Measurements from ENCODE around the gene CDKN2D.

- TF ChIP-seq, protein P1, sequence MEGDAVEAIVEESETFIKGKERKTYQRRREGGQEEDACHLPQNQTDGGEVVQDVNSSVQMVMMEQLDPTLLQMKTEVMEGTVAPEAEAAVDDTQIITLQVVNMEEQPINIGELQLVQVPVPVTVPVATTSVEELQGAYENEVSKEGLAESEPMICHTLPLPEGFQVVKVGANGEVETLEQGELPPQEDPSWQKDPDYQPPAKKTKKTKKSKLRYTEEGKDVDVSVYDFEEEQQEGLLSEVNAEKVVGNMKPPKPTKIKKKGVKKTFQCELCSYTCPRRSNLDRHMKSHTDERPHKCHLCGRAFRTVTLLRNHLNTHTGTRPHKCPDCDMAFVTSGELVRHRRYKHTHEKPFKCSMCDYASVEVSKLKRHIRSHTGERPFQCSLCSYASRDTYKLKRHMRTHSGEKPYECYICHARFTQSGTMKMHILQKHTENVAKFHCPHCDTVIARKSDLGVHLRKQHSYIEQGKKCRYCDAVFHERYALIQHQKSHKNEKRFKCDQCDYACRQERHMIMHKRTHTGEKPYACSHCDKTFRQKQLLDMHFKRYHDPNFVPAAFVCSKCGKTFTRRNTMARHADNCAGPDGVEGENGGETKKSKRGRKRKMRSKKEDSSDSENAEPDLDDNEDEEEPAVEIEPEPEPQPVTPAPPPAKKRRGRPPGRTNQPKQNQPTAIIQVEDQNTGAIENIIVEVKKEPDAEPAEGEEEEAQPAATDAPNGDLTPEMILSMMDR (IDR thresholded peaks at IDR 0.05; ENCODE audit: poor library complexity, severe bottlenecking) = no peak
- no peak for TF ChIP-seq RAD21 (conservative IDR thresholded peaks at IDR 0.05)
- TF ChIP-seq, protein P2, sequence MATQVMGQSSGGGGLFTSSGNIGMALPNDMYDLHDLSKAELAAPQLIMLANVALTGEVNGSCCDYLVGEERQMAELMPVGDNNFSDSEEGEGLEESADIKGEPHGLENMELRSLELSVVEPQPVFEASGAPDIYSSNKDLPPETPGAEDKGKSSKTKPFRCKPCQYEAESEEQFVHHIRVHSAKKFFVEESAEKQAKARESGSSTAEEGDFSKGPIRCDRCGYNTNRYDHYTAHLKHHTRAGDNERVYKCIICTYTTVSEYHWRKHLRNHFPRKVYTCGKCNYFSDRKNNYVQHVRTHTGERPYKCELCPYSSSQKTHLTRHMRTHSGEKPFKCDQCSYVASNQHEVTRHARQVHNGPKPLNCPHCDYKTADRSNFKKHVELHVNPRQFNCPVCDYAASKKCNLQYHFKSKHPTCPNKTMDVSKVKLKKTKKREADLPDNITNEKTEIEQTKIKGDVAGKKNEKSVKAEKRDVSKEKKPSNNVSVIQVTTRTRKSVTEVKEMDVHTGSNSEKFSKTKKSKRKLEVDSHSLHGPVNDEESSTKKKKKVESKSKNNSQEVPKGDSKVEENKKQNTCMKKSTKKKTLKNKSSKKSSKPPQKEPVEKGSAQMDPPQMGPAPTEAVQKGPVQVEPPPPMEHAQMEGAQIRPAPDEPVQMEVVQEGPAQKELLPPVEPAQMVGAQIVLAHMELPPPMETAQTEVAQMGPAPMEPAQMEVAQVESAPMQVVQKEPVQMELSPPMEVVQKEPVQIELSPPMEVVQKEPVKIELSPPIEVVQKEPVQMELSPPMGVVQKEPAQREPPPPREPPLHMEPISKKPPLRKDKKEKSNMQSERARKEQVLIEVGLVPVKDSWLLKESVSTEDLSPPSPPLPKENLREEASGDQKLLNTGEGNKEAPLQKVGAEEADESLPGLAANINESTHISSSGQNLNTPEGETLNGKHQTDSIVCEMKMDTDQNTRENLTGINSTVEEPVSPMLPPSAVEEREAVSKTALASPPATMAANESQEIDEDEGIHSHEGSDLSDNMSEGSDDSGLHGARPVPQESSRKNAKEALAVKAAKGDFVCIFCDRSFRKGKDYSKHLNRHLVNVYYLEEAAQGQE (IDR thresholded peaks at IDR 0.05; ENCODE audit: borderline replicate concordance) = no peak
- no peak for TF ChIP-seq SMC3 (conservative IDR thresholded peaks at IDR 0.05; ENCODE audit: poor library complexity)
- TF ChIP-seq POLR2AphosphoS5 (IDR thresholded peaks at IDR 0.05) = no peak
- no peak for TF ChIP-seq TAF1 (IDR thresholded peaks at IDR 0.05; ENCODE audit: low read depth)
Measured at GRCh38 chr19:10583036-10583776, 14.4 kb upstream of the CDKN2D start.
